Retinal pigment epithelial cell (primary cell): ENCODE data around the gene MFSD1.
"Not testable (repeated sequence)": the region's sequence is repeated elsewhere in the genome, so short reads cannot be mapped to it uniquely, and the experiment has no call there.

ENCODE experiments used
- DNase-seq: peaks from one replicate; pipeline ENCODE4 v3.0.0-alpha.2; 2010; ENCODE audit warnings: low read depth
- H3K4me3 ChIP-seq: 2 replicates; pipeline ENCODE4 v1.5.1; 2011; ENCODE audit warnings: mild to moderate bottlenecking, low read length, control low read depth, moderate library complexity
- TF ChIP-seq, protein P1 (sequence below): conservative IDR thresholded peaks from 2 replicates; pipeline ENCODE4 v1.5.1; 2011; ENCODE audit warnings: low read depth, low read length, control low read depth, inconsistent platforms

MFSD1 gene

DNA sequence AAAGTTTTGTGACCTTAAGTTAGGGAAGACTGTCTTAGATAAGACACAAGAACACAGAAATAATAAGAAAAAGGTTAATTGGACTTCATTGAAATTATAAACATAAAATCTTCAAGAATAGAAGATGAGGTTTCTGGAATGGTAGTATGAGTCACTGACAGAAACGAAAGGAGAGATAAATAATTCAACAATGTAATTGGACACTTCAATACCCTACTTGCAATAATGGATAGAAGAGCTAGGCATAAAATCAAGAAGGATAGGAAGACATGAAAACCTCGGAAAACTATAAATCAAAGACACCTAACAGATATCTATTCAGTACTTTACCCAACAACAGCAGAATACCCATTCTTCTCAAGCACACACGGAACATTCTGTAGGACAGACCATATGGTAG, 15.9 kb upstream of the MFSD1 start:
- TF ChIP-seq, protein P1, sequence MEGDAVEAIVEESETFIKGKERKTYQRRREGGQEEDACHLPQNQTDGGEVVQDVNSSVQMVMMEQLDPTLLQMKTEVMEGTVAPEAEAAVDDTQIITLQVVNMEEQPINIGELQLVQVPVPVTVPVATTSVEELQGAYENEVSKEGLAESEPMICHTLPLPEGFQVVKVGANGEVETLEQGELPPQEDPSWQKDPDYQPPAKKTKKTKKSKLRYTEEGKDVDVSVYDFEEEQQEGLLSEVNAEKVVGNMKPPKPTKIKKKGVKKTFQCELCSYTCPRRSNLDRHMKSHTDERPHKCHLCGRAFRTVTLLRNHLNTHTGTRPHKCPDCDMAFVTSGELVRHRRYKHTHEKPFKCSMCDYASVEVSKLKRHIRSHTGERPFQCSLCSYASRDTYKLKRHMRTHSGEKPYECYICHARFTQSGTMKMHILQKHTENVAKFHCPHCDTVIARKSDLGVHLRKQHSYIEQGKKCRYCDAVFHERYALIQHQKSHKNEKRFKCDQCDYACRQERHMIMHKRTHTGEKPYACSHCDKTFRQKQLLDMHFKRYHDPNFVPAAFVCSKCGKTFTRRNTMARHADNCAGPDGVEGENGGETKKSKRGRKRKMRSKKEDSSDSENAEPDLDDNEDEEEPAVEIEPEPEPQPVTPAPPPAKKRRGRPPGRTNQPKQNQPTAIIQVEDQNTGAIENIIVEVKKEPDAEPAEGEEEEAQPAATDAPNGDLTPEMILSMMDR = no peak
- no peak for DNase-seq

DNA sequence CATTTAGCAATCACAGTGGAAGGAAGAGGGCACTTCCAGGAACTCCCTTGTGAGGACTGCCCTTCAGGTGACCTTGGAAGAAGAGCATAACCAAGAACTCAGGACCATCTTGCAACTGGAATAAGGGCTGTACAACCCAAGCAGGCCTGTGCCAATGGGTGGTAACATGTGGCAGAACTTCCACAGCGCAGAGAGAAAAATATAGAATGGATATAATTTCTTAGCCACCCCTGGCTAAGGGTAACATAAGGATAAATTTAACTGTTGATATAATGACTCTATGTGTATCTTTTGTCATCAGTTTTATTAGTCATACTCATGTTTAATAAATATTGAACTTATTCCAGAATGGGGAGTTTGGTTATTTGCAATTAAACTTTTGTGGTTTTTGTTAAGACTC, 13.4 kb upstream of the MFSD1 start:
- TF ChIP-seq, protein P1 = no peak
- H3K4me3 ChIP-seq = no peak overlapping the region
- DNase-seq = no peak

More for the DNA sequence above, 15.9 kb upstream of the MFSD1 start:
- H3K4me3 ChIP-seq = no peak overlapping the region

DNA sequence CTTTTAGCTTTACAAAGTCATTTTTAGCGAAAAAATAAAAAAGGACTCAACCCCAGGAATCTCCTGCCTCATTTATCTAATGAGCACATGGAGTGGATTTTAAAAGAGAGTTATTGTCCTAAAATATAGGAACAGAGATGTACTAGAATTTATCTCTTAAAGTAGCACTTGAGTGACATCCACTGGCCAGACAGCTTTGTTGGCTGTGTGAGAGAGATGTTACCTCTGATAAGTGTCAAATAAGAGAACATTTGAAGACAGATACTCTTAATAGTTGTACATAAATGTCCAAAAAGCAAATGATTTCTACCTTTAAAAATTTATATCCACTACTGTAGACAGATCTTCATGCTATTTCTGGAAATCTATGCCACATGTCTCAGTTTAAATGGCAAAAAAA, 12.3 kb upstream of the MFSD1 start:
- no peak overlapping the region for H3K4me3 ChIP-seq
- TF ChIP-seq, protein P1 = peak; percentile 49
- DNase-seq = no peak

DNA sequence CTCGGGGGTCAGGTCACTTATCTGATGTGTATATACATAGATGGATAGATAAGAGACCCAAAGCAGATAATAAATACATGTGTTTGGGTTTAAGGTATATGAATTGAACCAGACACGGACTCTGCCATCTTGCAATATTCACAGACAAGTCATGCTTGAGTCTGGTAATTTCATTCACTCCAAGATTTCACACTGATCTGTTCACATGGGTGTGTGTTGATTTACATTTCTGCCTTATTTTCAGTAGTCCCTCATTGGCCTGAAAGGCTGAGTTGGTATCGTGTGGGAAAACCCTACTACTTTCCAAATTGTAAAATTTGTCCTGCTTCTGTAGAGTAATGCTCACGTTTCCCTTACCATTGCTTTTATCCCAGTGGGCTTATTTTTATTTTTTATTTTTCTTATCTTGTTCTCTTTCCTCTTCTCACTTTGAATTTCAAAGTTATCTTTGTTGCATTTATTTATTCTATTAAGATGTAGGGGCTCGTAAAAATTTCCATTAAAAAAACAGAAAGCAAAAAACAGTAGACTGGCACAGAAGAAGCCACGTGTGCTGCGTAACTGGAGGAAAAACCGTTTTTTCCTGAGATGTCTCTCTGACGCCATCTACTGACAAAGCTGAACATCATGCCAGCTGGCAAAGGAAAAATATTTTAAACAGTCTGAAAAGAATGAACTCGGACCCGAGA, 10.8 kb upstream of the MFSD1 start:
- TF ChIP-seq, protein P1 = peak; percentile 87
- H3K4me3 ChIP-seq = no peak overlapping the region
- DNase-seq = no peak

DNA sequence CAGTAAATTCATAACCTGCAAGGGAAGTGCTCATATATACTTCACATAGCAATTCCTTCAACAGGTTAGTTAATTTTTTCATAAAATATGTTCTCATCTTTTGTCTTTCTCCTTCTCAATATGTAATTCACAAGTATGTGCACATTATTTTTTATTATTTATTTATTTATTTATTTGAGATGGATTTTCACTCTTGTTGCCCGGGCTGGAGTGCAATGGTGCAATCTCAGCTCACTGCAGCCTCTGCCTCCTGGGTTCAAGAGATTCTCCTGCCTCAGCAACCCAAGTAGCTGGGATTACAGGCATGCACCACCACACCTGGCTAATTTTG, 10.3 kb upstream of the MFSD1 start:
- H3K4me3 ChIP-seq, DNase-seq: not testable (repeated sequence)

DNA sequence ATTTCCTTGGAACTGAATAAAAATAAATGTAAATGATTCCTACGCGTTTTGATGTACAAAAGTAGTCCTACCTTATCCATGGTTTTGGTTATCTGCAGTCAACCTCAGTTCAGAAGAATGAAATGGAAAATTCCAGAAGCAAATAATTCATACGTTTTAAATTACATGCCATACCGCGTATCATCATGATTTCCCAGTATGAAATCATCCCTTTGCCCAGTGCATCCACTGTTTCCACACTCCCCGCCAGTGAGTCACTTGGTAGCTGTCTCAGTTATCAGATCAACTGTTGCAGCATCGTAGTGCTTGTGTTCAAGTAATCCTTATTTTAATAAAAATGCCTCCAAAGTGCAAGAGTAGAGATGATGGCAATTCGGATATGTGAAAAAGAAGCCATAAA, 9.1 kb upstream of the MFSD1 start:
- DNase-seq = no peak
- H3K4me3 ChIP-seq = no peak overlapping the region
- TF ChIP-seq, protein P1 = no peak

DNA sequence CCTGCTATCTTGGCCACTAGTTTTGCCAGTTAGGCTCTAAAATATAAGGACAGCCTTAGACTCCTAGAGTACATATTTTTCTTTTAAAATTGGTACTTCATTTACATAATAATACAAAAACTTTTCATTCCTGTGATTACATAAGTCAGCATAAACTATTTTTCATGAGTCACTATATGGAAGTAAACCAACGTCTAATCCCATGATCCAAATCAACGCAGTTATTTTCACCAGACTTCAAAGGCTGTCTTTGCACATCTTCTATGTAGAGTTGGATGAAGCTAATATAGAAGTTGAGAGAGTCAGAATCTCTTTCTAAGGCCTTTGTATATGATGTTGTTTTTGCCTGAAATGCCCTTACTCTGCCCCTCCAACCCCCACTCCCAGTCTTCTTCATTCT, 7.6 kb upstream of the MFSD1 start:
- no peak overlapping the region for H3K4me3 ChIP-seq
- TF ChIP-seq, protein P1 = no peak
- no peak for DNase-seq
